Activated CD8-positive, alpha-beta memory T cell treated with anti-CD3 and anti-CD28 coated beads, Interleukin-2, amount 50 U/mL, for 1 hour (primary cell): ENCODE results near the gene PCDHGC4.

Experiments
- DNase-seq: peaks from one replicate; pipeline ENCODE4 v3.0.0-alpha.2; 2020; ENCODE audit errors: extremely low read depth

Gene PCDHGC4

DNA sequence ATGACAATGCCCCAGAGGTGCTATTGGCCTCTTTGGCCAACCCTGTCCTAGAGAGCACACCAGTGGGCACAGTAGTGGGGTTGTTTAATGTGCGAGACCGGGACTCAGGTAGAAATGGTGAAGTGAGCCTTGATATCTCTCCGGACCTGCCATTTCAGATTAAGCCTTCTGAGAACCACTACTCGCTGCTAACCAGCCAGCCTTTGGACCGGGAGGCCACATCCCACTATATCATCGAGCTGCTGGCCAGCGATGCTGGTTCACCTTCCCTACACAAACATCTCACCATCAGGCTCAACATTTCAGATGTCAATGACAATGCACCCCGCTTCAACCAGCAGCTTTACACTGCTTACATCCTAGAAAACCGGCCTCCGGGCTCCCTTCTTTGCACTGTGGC is 5.4 kb downstream of the PCDHGC4 start:
- no peak for DNase-seq

DNA sequence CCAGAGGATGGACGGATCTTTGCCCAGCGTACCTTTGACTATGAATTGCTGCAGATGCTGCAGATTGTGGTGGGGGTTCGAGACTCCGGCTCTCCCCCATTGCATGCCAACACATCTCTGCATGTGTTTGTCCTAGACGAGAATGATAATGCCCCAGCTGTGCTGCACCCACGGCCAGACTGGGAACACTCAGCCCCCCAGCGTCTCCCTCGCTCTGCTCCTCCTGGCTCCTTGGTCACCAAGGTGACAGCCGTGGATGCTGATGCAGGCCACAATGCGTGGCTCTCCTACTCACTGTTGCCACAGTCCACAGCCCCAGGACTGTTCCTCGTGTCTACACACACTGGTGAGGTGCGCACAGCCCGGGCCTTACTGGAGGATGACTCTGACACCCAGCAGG is 5.9 kb downstream of the PCDHGC4 start:
- no peak for DNase-seq

DNA sequence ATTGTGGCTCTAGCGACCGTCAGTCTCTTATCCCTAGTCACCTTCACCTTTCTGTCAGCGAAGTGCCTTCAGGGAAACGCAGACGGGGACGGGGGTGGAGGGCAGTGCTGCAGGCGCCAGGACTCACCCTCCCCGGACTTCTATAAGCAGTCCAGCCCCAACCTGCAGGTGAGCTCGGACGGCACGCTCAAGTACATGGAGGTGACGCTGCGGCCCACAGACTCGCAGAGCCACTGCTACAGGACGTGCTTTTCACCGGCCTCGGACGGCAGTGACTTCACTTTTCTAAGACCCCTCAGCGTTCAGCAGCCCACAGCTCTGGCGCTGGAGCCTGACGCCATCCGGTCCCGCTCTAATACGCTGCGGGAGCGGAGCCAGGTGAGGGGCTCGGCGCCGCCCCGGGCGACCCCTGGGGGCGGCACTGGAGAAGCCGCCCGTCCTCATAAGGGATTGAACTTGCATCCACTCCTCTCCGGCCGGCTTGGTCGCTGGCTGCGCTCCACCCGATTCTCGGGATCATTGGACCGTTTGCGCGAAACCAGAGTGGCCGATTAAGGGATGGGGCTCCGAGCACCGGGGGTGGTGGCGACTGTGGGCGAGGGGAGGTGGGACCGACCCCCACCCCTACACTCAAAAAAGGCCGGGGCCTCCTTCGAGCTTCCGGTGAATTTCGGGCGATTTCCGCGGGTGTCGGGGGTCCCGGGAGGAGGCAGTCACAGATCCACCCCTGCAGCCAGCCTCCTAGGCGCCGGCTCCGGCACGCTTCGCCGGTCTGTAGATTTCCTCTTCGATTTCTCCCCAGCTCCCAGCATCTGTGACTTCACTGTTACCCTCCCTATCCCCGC is 6.7 kb downstream of the PCDHGC4 start:
- DNase-seq: no peak

DNA sequence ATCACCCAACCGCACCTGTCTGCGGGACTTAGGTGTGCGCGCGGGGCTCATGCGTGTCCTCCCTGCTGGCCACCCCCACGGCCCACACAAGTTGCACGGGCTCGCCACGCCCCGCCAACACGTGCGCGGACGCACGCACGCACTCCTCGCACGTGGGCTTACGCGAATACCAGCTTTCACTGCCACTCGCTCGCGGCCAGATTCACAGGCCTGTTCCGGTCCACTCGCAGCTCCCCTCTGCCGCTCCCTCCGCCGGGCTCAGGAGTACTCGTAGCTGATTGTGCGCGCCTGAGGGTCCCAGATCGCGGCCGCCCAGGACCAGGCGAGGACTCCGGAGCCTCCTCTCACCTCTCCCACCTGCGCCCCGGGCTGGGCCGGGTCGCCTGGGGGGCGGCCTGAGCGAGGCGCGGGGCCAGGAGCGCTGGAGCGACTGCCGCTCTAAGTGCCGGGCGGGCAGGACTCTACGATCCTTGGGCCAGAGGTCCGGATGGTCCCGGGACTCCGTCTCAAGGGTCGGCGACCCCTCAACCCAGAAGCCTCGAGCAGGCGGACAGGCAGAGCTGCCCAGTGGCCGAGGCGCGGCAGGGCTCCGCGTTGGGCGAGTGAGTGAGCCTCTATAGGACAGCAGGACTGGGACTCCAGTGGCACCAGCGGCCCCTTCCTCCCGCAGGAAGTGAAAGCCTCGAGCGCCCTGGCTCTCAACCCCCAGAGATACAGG is 7.5 kb downstream of the PCDHGC4 start:
- no peak for DNase-seq

DNA sequence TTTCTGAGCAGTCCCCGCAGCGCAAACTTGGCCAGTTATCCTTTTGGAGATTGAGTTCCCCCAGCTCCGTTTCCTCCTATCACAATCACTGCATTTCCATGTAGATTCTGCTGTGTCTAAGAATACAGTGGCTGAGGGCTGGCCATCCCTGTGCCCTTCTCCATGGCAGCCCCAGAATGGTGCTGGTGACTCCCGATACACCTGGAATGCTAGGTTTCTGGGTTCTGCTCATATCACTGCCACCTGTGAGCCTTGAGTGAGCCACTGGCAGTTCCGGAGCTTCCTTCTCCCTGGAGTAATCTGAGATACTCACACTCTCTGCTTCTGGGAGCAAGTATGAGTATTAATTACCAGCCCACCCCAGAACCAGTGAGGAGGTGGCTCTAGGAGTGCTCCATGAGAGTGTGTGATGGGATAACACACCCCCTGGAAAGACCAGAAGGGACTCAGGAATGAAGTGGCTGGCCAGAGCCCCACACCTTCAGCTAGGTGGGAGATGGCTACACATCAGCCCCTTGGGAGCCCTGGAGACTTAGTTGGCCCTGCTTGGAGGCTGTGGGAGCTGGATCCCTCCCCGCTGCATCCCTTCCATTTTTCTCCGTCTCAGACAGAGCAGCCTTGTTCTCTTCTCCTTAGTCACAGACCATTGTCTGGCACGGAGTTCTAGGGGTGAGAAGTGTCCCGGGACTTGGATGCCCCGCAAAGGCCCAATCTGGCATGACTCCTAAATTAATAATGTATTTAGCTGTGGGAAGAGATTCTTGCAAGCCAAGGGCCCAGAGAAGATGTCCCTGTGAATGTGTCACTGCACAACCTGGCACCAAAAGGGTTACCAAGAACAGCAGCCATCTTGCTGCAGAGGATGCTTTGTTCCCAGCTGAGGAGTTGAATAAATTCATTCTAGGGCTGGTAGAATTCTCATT is 8.9 kb downstream of the PCDHGC4 start:
- no peak for DNase-seq

DNA sequence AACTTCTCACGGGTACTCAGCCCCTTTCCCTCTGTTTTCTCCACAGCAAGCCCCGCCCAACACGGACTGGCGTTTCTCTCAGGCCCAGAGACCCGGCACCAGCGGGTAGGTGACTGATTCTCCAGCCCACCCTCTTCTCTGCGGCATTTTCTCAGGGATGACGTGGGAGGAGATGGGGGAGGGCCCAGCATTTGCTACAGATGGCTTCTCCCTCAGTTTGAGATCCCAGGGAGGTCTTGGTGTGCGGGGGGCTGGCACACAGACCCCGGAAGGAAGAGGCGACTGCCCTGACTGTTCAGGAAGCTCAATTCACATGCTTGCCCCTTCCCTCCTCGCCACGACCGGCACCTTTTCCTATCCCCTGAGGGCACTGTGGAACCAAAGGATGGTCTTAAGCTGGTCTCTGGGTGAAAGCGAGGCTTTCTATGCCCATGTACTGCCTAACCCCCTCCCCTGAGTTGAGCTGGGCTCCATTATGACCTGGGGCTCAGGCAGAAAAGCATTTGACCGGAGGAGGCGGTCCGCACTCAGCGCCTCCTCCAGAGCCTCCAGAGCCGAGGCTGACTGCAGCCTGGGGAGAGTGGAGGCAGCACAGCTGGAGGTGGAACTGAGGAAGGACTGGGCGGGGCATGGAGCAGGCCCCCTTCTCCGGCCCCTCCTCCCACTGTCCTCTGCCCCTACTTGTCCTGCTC is 10.1 kb downstream of the PCDHGC4 start:
- no peak for DNase-seq

DNA sequence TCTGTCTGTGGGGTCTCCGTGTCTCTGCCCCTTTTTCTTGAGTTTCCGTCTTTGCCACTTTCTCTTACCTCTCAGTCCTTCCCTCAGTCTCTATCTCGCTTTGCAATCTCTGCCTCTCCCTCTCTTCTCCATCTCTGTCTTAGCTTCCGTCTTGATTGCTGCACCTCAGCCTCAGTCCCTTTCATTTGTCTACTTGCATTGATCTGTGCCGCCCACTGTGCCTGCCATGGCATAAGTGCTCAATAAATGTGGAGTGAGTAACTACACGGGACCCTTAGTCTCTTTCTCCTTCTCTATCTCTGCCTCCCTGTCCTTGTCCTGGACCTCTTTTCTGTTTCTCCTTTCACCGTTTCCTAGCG is 10.6 kb downstream of the PCDHGC4 start:
- no peak for DNase-seq

DNA sequence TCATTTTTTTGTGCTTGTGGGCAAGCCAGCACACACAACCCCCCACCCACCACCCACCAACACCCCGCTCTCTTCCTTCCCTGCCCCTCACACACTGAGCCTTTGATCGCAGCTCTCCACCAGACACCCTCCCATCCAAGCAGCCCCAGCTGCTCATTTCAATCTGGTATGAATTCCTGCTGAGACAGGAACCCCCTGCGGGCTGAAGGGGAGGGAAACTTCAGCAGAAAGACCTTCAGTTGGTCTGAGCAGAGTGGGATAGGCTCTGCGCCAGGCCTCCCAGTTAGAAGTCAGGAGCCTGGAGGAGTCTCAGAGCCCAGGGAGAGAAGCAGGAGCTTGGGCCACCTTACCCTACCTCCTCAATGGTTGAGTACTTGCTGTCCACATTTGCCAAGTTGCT is 11.2 kb downstream of the PCDHGC4 start:
- no peak for DNase-seq

DNA sequence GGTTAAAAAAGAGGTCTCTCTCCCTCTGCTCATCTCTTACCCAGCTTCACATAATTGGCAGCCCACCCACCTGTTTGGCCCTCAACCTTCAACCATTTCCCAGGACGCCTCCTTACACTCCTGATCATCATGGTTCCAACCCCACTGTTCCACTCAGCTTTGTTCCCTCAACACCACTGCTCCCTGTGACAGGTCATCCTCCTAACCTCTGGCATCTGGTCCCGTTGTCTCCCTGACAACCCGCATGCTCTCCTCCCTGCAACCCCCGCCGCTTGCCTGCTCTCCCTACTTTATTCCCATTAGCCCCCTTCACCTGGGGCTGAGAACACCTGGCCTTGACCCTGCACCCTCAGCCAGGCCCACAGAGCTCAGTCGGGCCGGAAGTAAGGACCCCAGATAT is 16.9 kb downstream of the PCDHGC4 start:
- no peak for DNase-seq

DNA sequence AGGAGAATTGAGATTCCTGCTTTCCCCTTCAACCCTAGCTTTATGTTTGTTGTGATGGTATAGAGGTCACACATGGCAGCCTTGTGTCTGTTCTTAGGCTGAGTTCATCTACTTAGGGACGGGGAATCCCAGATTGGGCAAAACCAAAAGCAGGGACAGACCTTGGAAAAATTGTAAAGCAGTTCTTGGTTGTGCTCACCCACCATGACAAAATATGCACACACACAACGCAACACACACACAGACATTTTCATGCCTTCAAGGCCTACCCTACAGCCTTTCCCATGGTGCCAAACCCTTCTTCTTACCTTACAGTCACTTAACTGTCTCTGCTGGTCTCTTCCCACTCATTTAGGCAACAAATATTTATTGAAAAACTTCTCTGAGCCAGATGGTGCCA is 18.9 kb downstream of the PCDHGC4 start:
- DNase-seq: no peak

DNA sequence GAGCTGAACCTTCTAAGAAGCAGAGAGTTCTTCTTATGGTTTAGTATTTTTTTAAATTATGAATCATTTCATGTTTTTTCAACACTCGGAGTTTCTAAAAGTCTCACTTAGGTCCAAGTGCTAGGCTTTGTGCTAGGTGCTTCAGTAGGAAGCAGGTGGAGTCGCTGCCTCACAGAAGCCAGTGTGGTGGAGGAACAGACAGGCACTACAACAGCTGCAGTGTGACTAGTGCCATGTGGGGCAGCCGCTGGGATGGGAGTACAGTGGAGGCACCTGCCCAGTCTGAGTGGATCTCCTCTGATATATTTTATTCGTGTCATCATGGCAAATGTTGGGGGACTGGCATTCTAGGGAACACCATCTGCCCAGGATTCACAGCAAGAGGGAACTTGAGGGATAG is 19.4 kb downstream of the PCDHGC4 start:
- no peak for DNase-seq

DNA sequence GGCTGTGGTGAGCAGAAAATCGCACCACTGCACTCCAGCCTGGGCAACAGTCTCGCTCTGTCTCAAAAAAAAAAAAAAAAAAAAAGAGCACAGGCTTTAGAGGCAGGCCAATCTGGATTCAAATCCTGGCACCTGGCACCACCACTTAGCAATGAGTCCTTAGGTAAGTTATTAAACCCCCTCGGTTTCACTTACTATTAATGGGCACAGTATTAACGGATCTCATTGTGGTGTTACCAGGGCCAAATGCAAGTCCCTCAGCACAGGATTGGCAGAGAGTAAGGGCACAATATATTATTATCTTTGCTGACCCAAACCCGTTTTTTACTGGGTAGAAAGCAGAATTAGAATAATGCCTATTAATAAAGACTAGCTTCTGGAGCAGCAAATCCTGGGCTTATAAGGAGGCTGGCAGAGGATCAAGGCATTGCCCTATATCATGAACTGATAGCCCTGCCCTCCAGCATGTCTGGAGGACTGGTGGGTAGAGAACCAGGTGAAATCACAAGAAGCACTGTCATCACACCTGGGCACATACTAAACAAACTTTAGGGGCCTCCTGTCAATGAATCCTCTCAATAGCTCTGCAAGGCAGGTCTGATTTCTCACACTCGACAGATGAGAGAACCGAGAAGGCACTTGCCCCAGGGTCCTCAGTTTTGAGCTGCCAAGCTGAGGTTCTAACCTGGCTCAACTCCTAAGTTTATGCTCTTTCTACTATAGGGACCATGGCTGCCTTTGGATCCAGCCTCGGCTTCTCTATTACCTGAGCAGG is 21.7 kb downstream of the PCDHGC4 start:
- no peak for DNase-seq

DNA sequence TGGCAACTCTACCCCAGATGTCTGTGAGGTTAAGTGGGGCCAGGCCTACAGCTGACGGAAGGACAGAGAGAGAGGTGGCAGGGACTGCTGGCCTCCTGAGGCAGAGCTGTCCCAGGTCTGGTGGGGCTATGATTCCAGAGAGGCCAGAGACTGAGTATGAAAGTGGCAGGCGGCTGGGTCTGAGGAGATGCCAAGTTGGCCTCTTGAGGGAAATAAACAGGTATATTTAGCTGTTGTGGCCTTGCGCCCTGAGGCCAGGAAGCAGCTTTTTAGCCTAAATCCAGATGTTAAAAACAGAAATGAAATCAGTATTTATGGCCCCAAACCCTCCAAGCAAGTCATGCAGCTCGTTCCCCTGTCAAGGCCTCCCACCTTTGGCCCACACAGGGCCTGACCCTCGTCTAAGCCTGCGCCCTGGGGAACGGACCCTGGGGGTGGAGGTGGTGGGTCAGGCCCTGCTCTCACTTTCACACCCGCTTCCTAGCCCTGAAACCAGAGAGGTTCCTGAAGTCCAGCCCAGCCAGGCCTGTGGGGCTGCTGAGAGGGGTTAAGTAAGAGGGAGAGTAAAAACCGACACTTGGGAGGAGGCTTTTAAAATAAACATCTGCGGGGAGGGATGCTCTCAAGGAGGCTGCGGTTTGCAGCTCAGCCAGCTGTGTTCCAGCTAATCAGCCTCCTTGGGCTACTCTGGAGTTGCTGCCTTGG is 22.7 kb downstream of the PCDHGC4 start:
- DNase-seq: no peak

DNA sequence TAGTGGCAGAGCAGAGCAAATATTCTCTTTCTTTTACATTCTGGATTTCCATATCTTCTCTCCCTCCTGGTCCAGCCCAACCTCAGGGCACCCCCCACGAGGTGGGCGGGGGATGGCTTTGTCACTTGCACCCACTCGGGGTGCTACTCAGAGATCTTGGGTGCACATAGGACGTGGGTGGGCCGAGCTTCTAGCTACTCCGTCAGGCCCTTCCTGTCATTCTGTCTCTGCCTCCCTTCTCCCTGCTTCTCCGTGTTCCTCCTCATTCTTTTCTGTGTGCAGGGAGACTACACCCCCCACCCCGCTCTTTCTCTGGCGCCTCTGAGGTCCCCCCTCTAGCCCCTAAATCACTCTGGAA is 23.6 kb downstream of the PCDHGC4 start:
- no peak for DNase-seq

DNA sequence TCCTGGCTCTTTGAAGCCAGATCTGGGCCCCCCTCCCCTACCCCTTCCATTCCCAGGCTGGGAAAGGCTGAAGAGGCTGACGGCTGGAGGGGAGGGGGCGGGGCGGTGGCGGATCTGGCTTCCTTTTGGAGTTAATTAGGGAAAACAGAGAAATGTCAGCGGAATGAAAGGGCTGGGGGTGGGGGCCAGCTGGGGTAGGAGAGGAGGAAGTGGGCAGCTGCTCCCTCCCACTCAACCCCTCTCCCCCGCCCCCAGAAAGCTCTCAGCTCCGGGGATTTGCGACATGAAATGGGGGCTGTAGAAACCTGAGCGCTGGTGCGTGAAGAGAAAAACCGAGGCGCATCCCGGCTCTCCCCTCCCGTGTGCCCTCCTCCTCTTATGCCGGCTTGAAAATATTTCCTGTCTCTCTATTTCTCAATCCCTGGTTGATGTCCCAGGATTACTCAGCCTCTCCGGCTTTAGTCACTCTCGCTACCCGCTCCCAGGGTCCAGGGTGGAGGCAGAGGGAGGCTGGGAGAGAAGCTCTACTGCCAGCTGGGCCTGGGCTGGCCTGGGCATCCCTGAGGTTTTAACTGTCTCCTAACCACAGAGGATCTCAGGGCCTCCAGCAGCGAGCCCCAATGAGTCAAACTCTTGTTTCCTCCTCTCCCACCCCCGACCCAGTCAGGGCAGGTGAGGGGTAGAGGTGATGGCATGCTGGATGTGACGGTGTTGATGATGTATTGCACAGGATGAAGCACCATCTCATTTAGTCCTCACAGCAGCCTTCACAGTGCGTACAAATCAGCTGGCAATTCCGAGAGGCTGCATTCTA is 24.2 kb downstream of the PCDHGC4 start:
- DNase-seq: no peak

DNA sequence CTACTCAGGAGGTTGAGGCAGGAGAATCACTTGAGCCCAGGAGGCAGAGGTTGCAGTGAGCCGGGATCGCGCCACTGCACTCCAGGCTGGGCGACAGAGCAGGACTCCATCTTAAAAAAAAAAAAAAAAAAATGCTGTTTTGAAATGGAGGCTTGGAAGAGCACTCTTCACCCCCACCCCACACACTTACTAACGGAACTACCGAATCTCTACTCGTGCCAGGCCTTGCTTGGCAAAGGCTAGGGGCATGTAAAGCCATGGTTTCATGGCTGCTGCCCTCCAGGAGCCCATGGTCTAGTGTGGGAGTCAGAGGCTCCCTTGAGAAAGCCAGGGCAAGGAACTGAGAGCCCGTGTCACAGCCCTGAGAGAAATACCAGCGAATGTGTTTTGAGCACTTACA is 25.3 kb downstream of the PCDHGC4 start:
- no peak for DNase-seq

DNA sequence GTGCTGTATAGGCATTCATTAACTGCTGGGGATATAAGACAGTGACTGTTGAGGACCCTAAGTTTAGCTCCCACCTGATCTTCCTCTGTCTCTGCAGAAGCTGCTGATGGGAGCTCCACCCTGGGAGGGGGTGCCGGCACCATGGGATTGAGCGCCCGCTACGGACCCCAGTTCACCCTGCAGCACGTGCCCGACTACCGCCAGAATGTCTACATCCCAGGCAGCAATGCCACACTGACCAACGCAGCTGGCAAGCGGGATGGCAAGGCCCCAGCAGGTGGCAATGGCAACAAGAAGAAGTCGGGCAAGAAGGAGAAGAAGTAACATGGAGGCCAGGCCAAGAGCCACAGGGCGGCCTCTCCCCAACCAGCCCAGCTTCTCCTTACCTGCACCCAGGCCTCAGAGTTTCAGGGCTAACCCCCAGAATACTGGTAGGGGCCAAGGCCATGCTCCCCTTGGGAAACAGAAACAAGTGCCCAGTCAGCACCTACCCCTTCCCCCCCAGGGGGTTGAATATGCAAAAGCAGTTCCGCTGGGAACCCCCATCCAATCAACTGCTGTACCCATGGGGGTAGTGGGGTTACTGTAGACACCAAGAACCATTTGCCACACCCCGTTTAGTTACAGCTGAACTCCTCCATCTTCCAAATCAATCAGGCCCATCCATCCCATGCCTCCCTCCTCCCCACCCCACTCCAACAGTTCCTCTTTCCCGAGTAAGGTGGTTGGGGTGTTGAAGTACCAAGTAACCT is 26.2 kb downstream of the PCDHGC4 start:
- no peak for DNase-seq

DNA sequence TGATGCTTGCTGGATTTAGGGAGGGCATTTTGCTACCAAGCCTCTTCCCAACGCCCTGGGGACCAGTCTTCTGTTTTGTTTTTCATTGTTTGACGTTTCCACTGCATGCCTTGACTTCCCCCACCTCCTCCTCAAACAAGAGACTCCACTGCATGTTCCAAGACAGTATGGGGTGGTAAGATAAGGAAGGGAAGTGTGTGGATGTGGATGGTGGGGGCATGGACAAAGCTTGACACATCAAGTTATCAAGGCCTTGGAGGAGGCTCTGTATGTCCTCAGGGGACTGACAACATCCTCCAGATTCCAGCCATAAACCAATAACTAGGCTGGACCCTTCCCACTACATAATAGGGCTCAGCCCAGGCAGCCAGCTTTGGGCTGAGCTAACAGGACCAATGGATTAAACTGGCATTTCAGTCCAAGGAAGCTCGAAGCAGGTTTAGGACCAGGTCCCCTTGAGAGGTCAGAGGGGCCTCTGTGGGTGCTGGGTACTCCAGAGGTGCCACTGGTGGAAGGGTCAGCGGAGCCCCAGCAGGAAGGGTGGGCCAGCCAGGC is 27.0 kb downstream of the PCDHGC4 start:
- no peak for DNase-seq
